Measurements from ENCODE around the gene PCSK1N. TPM values are rescaled to one million over a fixed set of nuclear protein-coding genes. Genes with fewer than 3 reads are reported as not detected.

PCSK1N gene
- polyA plus RNA-seq, 2 of the 4 experiments (the other 2 are of a cell fraction): 3.0 to 21.2 TPM

DNA sequence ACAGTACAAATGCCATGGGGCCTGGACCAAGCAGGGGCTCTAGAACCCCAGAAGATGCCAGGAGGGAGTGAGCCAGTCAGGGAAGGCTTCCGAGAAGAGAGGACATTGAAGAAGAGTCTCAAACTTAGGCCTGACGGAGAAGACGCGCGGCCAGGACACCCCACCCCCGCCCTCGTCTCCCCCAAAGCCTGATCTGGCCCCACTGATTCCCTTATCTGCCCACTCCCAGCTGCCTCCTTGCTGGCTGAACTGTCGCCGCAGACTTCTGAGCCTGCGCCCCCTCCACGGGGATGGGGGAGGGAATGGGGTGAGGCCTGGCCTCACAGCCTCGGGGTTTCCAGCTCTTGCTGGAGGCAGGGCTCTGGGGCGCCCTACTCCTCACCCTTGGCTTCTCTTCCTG, 52.6 kb downstream of the PCSK1N start:
- FAIRE-seq: no peak
- 87% methylated on average over 8 of the region's 13 CpGs for WGBS (ENCODE audit: missing lambda C conversion rate)
- DNase-seq (ENCODE audit: low read depth in 1 of 2, low spot score in 1 of 2): no peak
- no peak for ATAC-seq
- H3K9me3 ChIP-seq: no peaks in the 10 kb centered on the region
- ChIA-PET CTCF (no interaction called here), POLR2A (no interaction called here)
- no peak overlapping the region for H3K27ac ChIP-seq
- TF ChIP-seq CBX8 (IDR thresholded peaks at IDR 0.05) (no peak), EP300 (IDR thresholded peaks at IDR 0.05) (no peak), ESRRA (IDR thresholded peaks at IDR 0.05; ENCODE audit: borderline replicate concordance, low read length) (no peak), MAZ (IDR thresholded peaks at IDR 0.05; ENCODE audit: borderline replicate concordance, low read depth, low read length) (no peak), FOSL2 (IDR thresholded peaks at IDR 0.05) (no peak), FOSL2 (CRISPR knock-in tag; IDR thresholded peaks at IDR 0.05) (no peak), NFE2L2 (conservative IDR thresholded peaks at IDR 0.05; ENCODE audit: low read length) (no peak), CHD4 (IDR thresholded peaks at IDR 0.05; ENCODE audit: borderline replicate concordance) (no peak), MYC (IDR thresholded peaks at IDR 0.05; ENCODE audit: borderline replicate concordance, low read length) (no peak), EHF (CRISPR knock-in tag; IDR thresholded peaks at IDR 0.05) (no peak), HOXB13 (CRISPR knock-in tag; IDR thresholded peaks at IDR 0.05; ENCODE audit: low read depth) (no peak), POLR2A (IDR thresholded peaks at IDR 0.05; ENCODE audit: low read length) (no peak), HDAC2 (IDR thresholded peaks at IDR 0.05) (no peak), SMC3 (IDR thresholded peaks at IDR 0.05) (no peak)
- TF ChIP-seq, protein P1, sequence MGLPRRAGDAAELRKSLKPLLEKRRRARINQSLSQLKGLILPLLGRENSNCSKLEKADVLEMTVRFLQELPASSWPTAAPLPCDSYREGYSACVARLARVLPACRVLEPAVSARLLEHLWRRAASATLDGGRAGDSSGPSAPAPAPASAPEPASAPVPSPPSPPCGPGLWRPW (IDR thresholded peaks at IDR 0.05): no peak
- TF ChIP-seq, protein P2, sequence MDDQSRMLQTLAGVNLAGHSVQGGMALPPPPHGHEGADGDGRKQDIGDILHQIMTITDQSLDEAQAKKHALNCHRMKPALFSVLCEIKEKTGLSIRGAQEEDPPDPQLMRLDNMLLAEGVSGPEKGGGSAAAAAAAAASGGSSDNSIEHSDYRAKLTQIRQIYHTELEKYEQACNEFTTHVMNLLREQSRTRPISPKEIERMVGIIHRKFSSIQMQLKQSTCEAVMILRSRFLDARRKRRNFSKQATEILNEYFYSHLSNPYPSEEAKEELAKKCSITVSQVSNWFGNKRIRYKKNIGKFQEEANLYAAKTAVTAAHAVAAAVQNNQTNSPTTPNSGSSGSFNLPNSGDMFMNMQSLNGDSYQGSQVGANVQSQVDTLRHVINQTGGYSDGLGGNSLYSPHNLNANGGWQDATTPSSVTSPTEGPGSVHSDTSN (IDR thresholded peaks at IDR 0.05): no peak
- TF ChIP-seq, protein P3, sequence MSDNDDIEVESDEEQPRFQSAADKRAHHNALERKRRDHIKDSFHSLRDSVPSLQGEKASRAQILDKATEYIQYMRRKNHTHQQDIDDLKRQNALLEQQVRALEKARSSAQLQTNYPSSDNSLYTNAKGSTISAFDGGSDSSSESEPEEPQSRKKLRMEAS (IDR thresholded peaks at IDR 0.05): no peak
- TF ChIP-seq, protein P4, sequence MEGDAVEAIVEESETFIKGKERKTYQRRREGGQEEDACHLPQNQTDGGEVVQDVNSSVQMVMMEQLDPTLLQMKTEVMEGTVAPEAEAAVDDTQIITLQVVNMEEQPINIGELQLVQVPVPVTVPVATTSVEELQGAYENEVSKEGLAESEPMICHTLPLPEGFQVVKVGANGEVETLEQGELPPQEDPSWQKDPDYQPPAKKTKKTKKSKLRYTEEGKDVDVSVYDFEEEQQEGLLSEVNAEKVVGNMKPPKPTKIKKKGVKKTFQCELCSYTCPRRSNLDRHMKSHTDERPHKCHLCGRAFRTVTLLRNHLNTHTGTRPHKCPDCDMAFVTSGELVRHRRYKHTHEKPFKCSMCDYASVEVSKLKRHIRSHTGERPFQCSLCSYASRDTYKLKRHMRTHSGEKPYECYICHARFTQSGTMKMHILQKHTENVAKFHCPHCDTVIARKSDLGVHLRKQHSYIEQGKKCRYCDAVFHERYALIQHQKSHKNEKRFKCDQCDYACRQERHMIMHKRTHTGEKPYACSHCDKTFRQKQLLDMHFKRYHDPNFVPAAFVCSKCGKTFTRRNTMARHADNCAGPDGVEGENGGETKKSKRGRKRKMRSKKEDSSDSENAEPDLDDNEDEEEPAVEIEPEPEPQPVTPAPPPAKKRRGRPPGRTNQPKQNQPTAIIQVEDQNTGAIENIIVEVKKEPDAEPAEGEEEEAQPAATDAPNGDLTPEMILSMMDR (IDR thresholded peaks at IDR 0.05): no peak
- no peak overlapping the region for H3K4me2 ChIP-seq
- H3K4me3 ChIP-seq: no peak overlapping the region
- no peaks in the 10 kb centered on the region for H3K4me1 ChIP-seq

DNA sequence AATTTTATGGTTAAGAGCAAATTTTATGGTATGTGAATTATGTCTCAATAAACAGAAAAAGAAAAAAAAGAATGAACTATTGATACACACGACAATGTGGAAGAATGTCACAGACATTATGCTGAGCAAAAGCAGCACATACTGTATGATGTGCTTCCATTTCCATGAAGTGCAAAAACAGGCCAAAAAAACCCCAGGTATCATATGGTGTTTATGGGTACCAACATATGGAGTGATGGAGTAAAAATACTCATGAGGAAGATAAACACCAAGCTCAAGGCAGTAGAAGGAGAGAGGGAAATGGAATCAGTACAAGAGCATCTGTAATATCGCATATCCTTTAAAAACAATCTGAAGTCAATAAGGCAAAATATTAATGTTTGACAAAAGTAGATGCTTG, 53.2 kb downstream of the PCSK1N start:
- Histone ChIP-seq H3K4me2 (no peak overlapping the region), H3K27ac (no peak overlapping the region), H3K4me1 (no peaks in the 10 kb centered on the region), H3K9me3 (no peaks in the 10 kb centered on the region), H3K4me3 (no peak overlapping the region)
- ChIA-PET POLR2A (no interaction called here), CTCF (no interaction called here)
- 47% methylated on average over 2 of the region's 2 CpGs for WGBS (ENCODE audit: missing lambda C conversion rate)
- FAIRE-seq (peak; percentile 96), DNase-seq (ENCODE audit: low read depth in 1 of 2, low spot score in 1 of 2) (no peak), ATAC-seq (no peak)
- TF ChIP-seq RFX5 (IDR thresholded peaks at IDR 0.05) (no peak), TFCP2L1 (CRISPR knock-in tag; IDR thresholded peaks at IDR 0.05) (no peak)

DNA sequence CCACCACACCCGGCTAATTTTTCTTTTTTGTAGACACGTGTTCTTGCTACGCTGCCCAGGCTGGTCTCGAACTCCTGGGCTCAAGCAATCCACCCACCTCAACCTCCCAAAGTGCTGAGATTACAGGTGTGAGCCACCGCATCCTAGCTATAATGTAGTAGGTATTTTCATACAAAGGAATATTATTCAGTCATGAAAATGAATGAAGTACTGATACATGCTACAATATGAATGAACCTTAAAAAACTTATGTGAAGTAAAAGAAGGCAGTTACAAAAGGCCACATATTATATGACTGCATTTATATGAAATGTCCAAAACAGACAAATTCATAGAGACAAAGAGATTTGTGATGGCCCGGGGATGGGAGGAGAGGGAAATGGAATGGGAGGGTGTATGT, 53.7 kb downstream of the PCSK1N start:
- WGBS (ENCODE audit: missing lambda C conversion rate): 65% methylated on average over 6 of the region's 6 CpGs
- FAIRE-seq (no peak), DNase-seq (ENCODE audit: low read depth in 1 of 2, low spot score in 1 of 2) (no peak), ATAC-seq (no peak)
- no peak overlapping the region for H3K4me3 ChIP-seq
- no peak for TF ChIP-seq CEBPB (IDR thresholded peaks at IDR 0.05)
- TF ChIP-seq TFCP2L1 (CRISPR knock-in tag; IDR thresholded peaks at IDR 0.05): no peak
- TF ChIP-seq POLR2AphosphoS2 (conservative IDR thresholded peaks at IDR 0.05; ENCODE audit: low read length): no peak
- no peak for TF ChIP-seq SMC3 (IDR thresholded peaks at IDR 0.05)
- TF ChIP-seq POLR2A (IDR thresholded peaks at IDR 0.05; ENCODE audit: low read length): no peak
- TF ChIP-seq BHLHE40 (IDR thresholded peaks at IDR 0.05; ENCODE audit: low read depth, low read length): no peak
- no peak for TF ChIP-seq RAD21 (conservative IDR thresholded peaks at IDR 0.05 in 1 of 2, IDR thresholded peaks at IDR 0.05 in 1 of 2)
- no peak for TF ChIP-seq HDAC2 (IDR thresholded peaks at IDR 0.05)
- no peak overlapping the region for H3K27ac ChIP-seq
- H3K4me1 ChIP-seq: no peaks in the 10 kb centered on the region
- ChIA-PET CTCF (no interaction called here), POLR2A (no interaction called here)
- no peaks in the 10 kb centered on the region for H3K9me3 ChIP-seq
- no peak overlapping the region for H3K4me2 ChIP-seq

Other genes starting within 250 kb of the PCSK1N start
- 32.4 and 47.4 TPM in 2 replicates for gene WDR13, start 238.1 kb downstream of the PCSK1N start, polyA plus RNA-seq (2011; rRNA removed)
- 47.1 to 57.3 TPM (median 51.9 TPM) in 3 replicates for gene WDR13, start 238.1 kb downstream of the PCSK1N start, polyA plus RNA-seq (2017; fragmentation: RNase III; extraction: RNeasy Plus Mini Kit Qiagen cat#74134 plus additional on column Dnase treatment)
- gene WAS, start 151.8 kb downstream of the PCSK1N start, polyA plus RNA-seq (2011; rRNA removed): 0.05 and 0.09 TPM in 2 replicates
- 0.21 to 0.44 TPM (median 0.29 TPM) in 3 replicates for gene WAS, start 151.8 kb downstream of the PCSK1N start, polyA plus RNA-seq (2017; fragmentation: RNase III; extraction: RNeasy Plus Mini Kit Qiagen cat#74134 plus additional on column Dnase treatment)
- gene SUV39H1, start 138.9 kb downstream of the PCSK1N start, polyA plus RNA-seq (2011; rRNA removed): 12.8 and 13.4 TPM in 2 replicates
- gene SUV39H1, start 138.9 kb downstream of the PCSK1N start, polyA plus RNA-seq (2017; fragmentation: RNase III; extraction: RNeasy Plus Mini Kit Qiagen cat#74134 plus additional on column Dnase treatment): 19.9 to 20.3 TPM (median 20.0 TPM) in 3 replicates
- gene GLOD5, start 73.9 kb downstream of the PCSK1N start, polyA plus RNA-seq (2011; rRNA removed): not detected in 2 replicates
- not detected in 3 replicates for gene GLOD5, start 73.9 kb downstream of the PCSK1N start, polyA plus RNA-seq (2017; fragmentation: RNase III; extraction: RNeasy Plus Mini Kit Qiagen cat#74134 plus additional on column Dnase treatment)
- gene GATA1, start 49.0 kb downstream of the PCSK1N start, polyA plus RNA-seq (2011; rRNA removed): not detected in 2 replicates
- not detected in 3 replicates for gene GATA1, start 49.0 kb downstream of the PCSK1N start, polyA plus RNA-seq (2017; fragmentation: RNase III; extraction: RNeasy Plus Mini Kit Qiagen cat#74134 plus additional on column Dnase treatment)
- 50.6 and 53.2 TPM in 2 replicates for gene HDAC6, start 33.5 kb downstream of the PCSK1N start, polyA plus RNA-seq (2011; rRNA removed)
- gene HDAC6, start 33.5 kb downstream of the PCSK1N start, polyA plus RNA-seq (2017; fragmentation: RNase III; extraction: RNeasy Plus Mini Kit Qiagen cat#74134 plus additional on column Dnase treatment): 38.9 to 52.4 TPM (median 52.1 TPM) in 3 replicates
- gene ERAS, start 9.1 kb downstream of the PCSK1N start, polyA plus RNA-seq (2011; rRNA removed): 0.07 TPM in 1 of 2 replicates, not detected in the other
- gene ERAS, start 9.1 kb downstream of the PCSK1N start, polyA plus RNA-seq (2017; fragmentation: RNase III; extraction: RNeasy Plus Mini Kit Qiagen cat#74134 plus additional on column Dnase treatment): 0.06 to 0.07 TPM in 2 of 3 replicates, not detected in the other
- 68.9 and 71.8 TPM in 2 replicates for gene TIMM17B, start 62.2 kb upstream of the PCSK1N start, polyA plus RNA-seq (2011; rRNA removed)
- gene TIMM17B, start 62.2 kb upstream of the PCSK1N start, polyA plus RNA-seq (2017; fragmentation: RNase III; extraction: RNeasy Plus Mini Kit Qiagen cat#74134 plus additional on column Dnase treatment): 71.9 to 76.9 TPM (median 73.3 TPM) in 3 replicates
- 119 and 125 TPM in 2 replicates for gene PQBP1, start 62.3 kb upstream of the PCSK1N start, polyA plus RNA-seq (2011; rRNA removed)
- gene PQBP1, start 62.3 kb upstream of the PCSK1N start, polyA plus RNA-seq (2017; fragmentation: RNase III; extraction: RNeasy Plus Mini Kit Qiagen cat#74134 plus additional on column Dnase treatment): 140 to 158 TPM (median 147 TPM) in 3 replicates
- gene SLC35A2, start 76.0 kb upstream of the PCSK1N start, polyA plus RNA-seq (2011; rRNA removed): 39.4 and 64.2 TPM in 2 replicates
- gene SLC35A2, start 76.0 kb upstream of the PCSK1N start, polyA plus RNA-seq (2017; fragmentation: RNase III; extraction: RNeasy Plus Mini Kit Qiagen cat#74134 plus additional on column Dnase treatment): 42.3 to 50.2 TPM (median 49.0 TPM) in 3 replicates
- gene PIM2, start 83.4 kb upstream of the PCSK1N start, polyA plus RNA-seq (2011; rRNA removed): 8.2 and 8.5 TPM in 2 replicates
- 7.9 to 8.8 TPM (median 7.9 TPM) in 3 replicates for gene PIM2, start 83.4 kb upstream of the PCSK1N start, polyA plus RNA-seq (2017; fragmentation: RNase III; extraction: RNeasy Plus Mini Kit Qiagen cat#74134 plus additional on column Dnase treatment)
- 57.7 and 65.6 TPM in 2 replicates for gene OTUD5, start 122.0 kb upstream of the PCSK1N start, polyA plus RNA-seq (2011; rRNA removed)
- 42.5 to 48.2 TPM (median 45.9 TPM) in 3 replicates for gene OTUD5, start 122.0 kb upstream of the PCSK1N start, polyA plus RNA-seq (2017; fragmentation: RNase III; extraction: RNeasy Plus Mini Kit Qiagen cat#74134 plus additional on column Dnase treatment)
- gene KCND1, start 136.2 kb upstream of the PCSK1N start, polyA plus RNA-seq (2011; rRNA removed): 0.59 and 1.1 TPM in 2 replicates
- gene KCND1, start 136.2 kb upstream of the PCSK1N start, polyA plus RNA-seq (2017; fragmentation: RNase III; extraction: RNeasy Plus Mini Kit Qiagen cat#74134 plus additional on column Dnase treatment): 0.69 to 0.79 TPM (median 0.77 TPM) in 3 replicates
- 33.7 and 35.1 TPM in 2 replicates for gene GRIPAP1, start 166.7 kb upstream of the PCSK1N start, polyA plus RNA-seq (2011; rRNA removed)
- gene GRIPAP1, start 166.7 kb upstream of the PCSK1N start, polyA plus RNA-seq (2017; fragmentation: RNase III; extraction: RNeasy Plus Mini Kit Qiagen cat#74134 plus additional on column Dnase treatment): 27.7 to 36.2 TPM (median 34.3 TPM) in 3 replicates
- 16.1 and 27.3 TPM in 2 replicates for gene TFE3, start 207.7 kb upstream of the PCSK1N start, polyA plus RNA-seq (2011; rRNA removed)
- gene TFE3, start 207.7 kb upstream of the PCSK1N start, polyA plus RNA-seq (2017; fragmentation: RNase III; extraction: RNeasy Plus Mini Kit Qiagen cat#74134 plus additional on column Dnase treatment): 53.8 to 57.3 TPM (median 56.3 TPM) in 3 replicates
- gene CCDC120, start 223.4 kb upstream of the PCSK1N start, polyA plus RNA-seq (2011; rRNA removed): 1.6 and 2.0 TPM in 2 replicates
- gene CCDC120, start 223.4 kb upstream of the PCSK1N start, polyA plus RNA-seq (2017; fragmentation: RNase III; extraction: RNeasy Plus Mini Kit Qiagen cat#74134 plus additional on column Dnase treatment): 3.2 to 4.1 TPM (median 4.0 TPM) in 3 replicates
- gene PRAF2, start 238.4 kb upstream of the PCSK1N start, polyA plus RNA-seq (2011; rRNA removed): 13.6 and 17.0 TPM in 2 replicates
- 29.9 to 37.7 TPM (median 35.4 TPM) in 3 replicates for gene PRAF2, start 238.4 kb upstream of the PCSK1N start, polyA plus RNA-seq (2017; fragmentation: RNase III; extraction: RNeasy Plus Mini Kit Qiagen cat#74134 plus additional on column Dnase treatment)
- gene WDR45, start 244.3 kb upstream of the PCSK1N start, polyA plus RNA-seq (2011; rRNA removed): 55.5 and 80.1 TPM in 2 replicates
- gene WDR45, start 244.3 kb upstream of the PCSK1N start, polyA plus RNA-seq (2017; fragmentation: RNase III; extraction: RNeasy Plus Mini Kit Qiagen cat#74134 plus additional on column Dnase treatment): 33.8 to 41.5 TPM (median 37.7 TPM) in 3 replicates

All from A549 (cell line).